ENCODE results near the gene PLIN5.

DNA sequence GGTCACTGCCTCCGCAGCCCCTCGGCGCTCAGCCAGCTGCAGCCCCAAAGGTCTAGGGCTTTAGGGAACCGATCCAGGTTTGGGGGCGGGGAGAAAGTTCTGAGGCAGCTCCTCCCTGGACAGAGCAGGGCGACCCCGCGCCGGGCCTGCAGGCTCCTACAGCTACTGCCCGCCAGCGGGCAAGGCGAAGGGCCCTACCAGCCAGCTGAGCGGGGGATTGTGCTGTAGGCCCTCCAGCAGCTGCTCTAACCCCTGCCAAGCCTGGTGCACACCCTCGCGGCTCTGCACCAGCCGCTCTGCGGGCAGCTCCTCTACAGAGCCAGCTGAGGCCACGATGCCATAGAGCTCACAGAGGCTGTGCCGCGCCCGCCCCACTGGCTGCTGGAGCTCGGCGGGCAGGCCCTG, 30.7 kb downstream of the PLIN5 start:
- TF ChIP-seq, protein P1, sequence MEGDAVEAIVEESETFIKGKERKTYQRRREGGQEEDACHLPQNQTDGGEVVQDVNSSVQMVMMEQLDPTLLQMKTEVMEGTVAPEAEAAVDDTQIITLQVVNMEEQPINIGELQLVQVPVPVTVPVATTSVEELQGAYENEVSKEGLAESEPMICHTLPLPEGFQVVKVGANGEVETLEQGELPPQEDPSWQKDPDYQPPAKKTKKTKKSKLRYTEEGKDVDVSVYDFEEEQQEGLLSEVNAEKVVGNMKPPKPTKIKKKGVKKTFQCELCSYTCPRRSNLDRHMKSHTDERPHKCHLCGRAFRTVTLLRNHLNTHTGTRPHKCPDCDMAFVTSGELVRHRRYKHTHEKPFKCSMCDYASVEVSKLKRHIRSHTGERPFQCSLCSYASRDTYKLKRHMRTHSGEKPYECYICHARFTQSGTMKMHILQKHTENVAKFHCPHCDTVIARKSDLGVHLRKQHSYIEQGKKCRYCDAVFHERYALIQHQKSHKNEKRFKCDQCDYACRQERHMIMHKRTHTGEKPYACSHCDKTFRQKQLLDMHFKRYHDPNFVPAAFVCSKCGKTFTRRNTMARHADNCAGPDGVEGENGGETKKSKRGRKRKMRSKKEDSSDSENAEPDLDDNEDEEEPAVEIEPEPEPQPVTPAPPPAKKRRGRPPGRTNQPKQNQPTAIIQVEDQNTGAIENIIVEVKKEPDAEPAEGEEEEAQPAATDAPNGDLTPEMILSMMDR (IDR thresholded peaks at IDR 0.05; ENCODE audit: poor library complexity): no peak
- TF ChIP-seq EZH2phosphoT487 (IDR thresholded peaks at IDR 0.05; ENCODE audit: low read depth, severe bottlenecking, unreplicated experiment): no peak
